Lower leg skin (tissue), 3 donors: ENCODE data around the gene CDC34.

Experiments used
- POLR2A ChIP-seq, 2 donors: fragments of 450-650 bp; IDR thresholded peaks; one replicate each; pipeline ENCODE4 v1.6.1; 2016 to 2017; ENCODE audit warnings: antibody characterized with exemption in 2 of 2, mild to moderate bottlenecking in 1 of 2, moderate library complexity in 1 of 2
- TF ChIP-seq, protein P1 (sequence below), 3 donors: fragments of 450-650 bp; IDR thresholded peaks; one replicate each; pipeline ENCODE4 v1.5.1; 2016; ENCODE audit warnings: antibody characterized with exemption in 3 of 3, mild to moderate bottlenecking in 3 of 3, moderate library complexity in 2 of 3

DNA sequence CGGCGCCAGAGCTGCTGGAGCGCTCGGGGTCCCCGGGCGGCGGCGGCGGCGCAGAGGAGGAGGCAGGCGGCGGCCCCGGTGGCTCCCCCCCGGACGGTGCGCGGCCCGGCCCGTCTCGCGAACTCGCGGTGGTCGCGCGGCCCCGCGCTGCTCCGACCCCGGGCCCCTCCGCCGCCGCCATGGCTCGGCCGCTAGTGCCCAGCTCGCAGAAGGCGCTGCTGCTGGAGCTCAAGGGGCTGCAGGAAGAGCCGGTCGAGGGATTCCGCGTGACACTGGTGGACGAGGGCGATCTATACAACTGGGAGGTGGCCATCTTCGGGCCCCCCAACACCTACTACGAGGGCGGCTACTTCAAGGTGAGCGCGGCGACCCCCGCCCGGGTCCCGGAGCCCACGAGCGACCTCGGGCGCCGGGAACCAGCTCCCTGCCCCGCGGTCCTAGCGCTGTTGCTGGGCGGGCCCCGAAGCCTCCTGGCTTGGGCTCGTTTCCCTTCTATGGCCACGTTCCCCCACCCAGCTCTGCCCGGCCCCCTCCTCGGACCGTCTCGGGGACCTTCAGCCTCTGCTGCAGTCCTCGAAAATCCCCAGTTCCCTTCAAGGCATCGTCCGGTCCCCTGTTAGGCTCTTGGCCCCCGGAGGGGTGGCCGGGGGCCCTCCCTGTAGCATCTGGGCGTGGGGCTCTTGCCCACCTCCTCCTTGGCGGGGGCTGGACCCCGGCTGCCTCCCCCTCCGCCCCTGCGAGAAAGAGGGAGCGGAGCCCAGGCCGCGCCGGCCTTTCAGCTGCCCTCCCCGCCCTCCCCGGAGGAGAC lies at the start of gene CDC34:
- TF ChIP-seq, protein P1, sequence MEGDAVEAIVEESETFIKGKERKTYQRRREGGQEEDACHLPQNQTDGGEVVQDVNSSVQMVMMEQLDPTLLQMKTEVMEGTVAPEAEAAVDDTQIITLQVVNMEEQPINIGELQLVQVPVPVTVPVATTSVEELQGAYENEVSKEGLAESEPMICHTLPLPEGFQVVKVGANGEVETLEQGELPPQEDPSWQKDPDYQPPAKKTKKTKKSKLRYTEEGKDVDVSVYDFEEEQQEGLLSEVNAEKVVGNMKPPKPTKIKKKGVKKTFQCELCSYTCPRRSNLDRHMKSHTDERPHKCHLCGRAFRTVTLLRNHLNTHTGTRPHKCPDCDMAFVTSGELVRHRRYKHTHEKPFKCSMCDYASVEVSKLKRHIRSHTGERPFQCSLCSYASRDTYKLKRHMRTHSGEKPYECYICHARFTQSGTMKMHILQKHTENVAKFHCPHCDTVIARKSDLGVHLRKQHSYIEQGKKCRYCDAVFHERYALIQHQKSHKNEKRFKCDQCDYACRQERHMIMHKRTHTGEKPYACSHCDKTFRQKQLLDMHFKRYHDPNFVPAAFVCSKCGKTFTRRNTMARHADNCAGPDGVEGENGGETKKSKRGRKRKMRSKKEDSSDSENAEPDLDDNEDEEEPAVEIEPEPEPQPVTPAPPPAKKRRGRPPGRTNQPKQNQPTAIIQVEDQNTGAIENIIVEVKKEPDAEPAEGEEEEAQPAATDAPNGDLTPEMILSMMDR (IDR thresholded peaks at IDR 0.05): no peak
- TF ChIP-seq POLR2A (IDR thresholded peaks at IDR 0.05): no peak
